Stimulated activated CD4-positive, alpha-beta T cell treated with anti-CD3 and anti-CD28 coated beads, Interleukin-2, amount 100 ng/mL, for 24 hours (primary cell): Measurements from ENCODE around the gene TLL1.

Source experiments
- DNase-seq, 2 donors: peaks; one replicate each; pipeline ENCODE4 v3.0.0-alpha.2; 2020

Gene TLL1

DNA sequence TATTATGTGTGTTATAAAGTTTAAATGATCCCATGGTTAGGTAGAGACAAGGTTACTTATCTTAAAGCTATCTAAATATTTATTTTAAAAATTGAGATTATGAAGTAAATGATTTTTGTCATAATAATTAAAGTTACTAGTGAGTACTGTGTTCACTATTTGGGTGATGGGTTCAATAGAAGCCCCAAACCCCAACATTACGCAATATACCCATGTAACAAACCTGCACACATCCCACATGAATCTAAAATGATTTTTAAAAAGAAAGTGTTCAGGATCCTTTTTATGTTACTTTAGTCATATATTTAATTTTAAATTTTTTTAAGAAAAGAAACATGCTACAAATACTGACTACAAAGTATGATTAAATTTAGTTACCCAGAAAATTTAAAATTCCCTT, 193.9 kb downstream of the TLL1 start:
- no peak for DNase-seq

DNA sequence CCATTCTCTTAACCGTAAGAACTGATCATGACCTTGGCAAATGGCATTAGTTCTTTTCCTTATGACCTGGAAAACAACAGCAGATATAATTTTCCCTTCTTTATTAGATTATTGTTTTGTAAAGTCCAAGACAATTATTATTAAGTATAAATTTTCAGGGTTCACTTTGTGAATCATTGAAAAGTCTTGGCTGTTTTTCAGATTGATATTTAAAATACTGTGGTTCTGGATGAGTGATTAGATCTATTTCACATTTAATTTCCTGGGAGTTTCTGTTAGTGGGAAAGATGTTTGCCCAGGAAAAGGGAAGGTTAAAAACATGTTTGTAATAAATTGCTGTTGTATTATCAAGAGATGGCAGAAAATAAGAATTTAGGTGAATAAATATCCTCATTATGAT, 194.9 kb downstream of the TLL1 start:
- no peak for DNase-seq

GRCh38 chr4:166073783-166074182, 200.7 kb downstream of the TLL1 start:
- DNase-seq: no peak

DNA sequence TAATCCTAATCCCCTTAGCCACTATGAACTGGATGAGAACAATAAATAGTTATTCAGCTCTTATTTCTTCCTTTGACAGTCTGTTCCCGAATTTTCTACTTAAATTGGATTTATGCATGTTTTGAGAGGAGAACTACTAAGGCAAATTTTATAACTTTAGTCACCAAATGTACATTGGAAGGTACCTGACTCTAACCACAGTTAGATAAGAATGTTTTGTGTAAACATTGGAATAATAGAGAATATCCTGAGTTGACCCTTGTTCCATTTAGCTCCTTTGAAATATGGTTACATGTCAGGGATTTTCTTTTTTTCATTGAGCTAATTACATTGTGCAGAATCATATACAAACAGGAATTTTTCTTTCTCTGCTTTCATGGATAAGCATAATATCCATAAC, 202.6 kb downstream of the TLL1 start:
- DNase-seq: no peak

DNA sequence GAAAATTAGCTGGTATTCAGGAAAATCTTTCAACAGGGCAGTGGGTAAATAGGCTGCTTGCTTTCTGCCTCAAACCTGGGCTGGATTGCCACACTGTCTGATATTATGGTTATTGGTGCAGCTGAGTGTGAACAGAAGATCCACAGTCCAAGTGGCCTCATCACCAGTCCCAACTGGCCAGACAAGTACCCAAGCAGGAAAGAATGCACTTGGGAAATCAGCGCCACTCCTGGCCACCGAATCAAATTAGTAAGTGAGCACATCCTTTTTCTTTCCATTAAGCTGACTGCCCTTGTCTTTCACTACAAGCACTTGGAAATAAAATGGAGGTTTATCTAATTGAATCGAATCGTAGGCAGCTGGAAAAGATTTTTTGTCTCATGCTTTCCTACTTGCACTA, 204.7 kb downstream of the TLL1 start:
- DNase-seq: no peak

GRCh38 chr4:166078383-166078782, 205.3 kb downstream of the TLL1 start:
- DNase-seq: no peak

GRCh38 chr4:166078955-166079354, 205.9 kb downstream of the TLL1 start:
- no peak for DNase-seq

DNA sequence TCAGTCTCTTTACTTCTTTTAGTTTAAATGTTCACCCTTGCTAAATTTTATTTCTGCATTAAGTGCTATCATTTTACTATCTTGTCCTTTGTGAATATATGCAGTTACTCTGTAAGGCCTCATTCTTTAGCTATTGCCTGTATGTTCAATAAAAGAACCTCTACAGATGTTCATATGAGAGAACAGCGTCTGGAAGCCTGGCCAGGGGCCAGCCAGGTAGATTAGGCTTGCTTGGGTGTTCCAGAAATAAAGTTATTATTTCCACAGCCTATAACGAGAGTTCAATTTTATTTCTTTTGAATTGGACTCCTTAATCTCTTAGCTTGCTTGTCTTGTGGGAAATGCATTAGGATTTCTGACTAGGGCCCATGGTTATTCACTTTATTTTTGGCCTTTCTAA, 214.5 kb downstream of the TLL1 start:
- DNase-seq: no peak

DNA sequence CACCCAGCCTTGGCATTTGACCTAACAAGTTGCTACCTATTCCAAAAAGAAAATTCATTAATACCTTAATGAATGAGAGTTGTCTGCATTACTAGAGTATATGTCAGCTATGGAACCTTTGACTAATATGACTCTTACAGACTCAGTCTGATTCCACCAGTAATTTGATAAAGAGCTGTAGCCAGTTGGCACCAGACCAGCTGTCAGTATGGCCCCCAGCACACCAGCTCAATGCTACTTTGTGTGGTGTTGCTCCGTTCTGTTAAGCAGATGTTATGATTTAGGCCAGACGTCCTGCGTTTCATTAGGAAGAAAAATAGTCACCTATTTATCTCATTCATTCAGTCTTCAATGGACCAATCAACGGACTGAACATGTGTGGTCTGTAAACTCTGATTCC, 215.5 kb downstream of the TLL1 start:
- DNase-seq: no peak

- no peak for DNase-seq
Observed at GRCh38 chr4:166091146-166091545, 218.1 kb downstream of the TLL1 start.

DNA sequence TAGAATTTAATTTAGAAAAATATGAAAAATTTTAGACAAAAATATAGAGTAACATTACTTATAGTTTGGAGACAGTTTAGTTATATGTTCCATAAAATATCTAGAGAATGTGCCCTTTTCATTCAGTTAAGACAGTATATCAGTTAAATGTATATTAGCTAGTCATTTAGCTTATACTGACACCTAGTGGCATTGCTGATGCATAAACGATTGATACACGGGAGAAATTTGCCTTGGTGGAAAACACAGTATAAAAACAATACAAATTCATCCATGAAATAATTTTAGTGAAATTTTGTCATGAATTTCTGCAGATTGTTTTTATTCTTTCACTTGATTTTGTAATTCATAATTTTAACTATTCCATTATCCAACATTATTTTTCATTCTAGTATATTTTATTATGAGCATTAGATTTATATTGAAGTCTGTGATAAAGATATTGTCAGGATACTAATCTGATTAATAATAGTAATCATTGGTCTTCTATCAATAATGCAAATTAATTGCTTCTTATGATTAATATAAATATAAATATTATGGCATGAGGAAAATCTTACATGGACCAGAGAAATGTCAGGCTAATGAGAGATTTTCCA, 219.0 kb downstream of the TLL1 start:
- no peak for DNase-seq

GRCh38 chr4:166092797-166093290, 219.8 kb downstream of the TLL1 start:
- DNase-seq: no peak

GRCh38 chr4:166104623-166105022, 231.6 kb downstream of the TLL1 start:
- DNase-seq: no peak

GRCh38 chr4:166121897-166122296, 248.9 kb downstream of the TLL1 start:
- DNase-seq: no peak

DNA sequence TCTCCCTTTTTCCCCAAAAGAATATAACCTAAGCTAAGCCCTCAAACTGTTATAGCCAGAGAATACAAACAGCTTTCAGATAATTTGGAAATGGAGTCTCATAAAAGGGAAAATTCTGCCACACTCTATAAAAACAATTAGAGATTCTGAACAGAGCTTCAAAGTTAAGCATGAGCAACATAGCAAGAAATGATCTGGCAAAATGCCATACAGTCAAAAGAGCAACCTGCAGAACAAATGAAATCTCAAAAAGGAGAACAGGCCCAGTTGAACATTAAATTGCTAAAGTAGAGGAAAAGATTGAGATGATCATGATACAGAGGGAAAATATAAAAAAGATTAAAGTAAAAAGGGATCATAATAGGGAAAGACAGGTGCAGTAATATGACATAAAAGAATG, 250.5 kb downstream of the TLL1 start:
- DNase-seq: no peak

DNA sequence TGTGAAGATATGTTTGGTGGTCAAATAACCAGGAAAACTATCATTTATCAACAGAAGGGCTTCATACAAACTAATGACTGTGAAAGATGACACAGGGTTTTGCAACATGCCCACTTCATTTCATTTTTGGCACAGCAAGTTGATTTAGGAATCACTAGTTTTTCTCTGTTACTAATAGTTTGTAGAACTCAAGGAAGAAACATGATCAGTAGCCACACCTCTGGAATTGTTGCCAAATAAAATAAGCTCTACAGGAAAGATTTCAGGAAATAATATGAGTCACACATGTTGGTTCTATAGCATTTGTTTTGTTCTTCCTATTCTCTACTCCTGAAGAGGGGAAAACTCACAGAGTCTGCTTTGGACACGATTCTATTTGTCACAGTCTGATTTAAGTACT, 255.4 kb downstream of the TLL1 start:
- DNase-seq: no peak

- no peak for DNase-seq
Observed at GRCh38 chr4:166134285-166134684, 261.2 kb downstream of the TLL1 start.

GRCh38 chr4:166140951-166141350, 267.9 kb downstream of the TLL1 start:
- no peak for DNase-seq

GRCh38 chr4:166143227-166143626, 270.2 kb downstream of the TLL1 start:
- DNase-seq: peak; percentile 1 to 17

DNA sequence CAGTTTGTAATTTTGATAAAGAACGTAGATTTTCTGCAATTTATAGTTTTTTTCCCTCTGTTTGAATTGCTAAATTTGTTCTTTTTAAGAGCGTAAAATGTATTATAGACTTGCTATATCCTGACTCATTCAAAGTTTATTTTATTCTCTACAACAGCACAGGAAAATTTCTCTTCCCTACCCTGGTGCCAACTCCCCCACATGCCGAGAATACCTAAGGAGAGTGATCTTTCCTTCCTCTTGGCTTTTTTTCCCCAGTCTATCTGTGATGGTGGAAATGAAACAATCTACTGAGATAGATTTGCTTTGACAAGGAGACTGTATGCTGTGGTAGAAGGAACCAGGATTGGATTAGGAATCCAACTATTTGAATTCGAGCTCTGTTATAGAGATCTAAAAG, 271.6 kb downstream of the TLL1 start:
- DNase-seq: no peak

DNA sequence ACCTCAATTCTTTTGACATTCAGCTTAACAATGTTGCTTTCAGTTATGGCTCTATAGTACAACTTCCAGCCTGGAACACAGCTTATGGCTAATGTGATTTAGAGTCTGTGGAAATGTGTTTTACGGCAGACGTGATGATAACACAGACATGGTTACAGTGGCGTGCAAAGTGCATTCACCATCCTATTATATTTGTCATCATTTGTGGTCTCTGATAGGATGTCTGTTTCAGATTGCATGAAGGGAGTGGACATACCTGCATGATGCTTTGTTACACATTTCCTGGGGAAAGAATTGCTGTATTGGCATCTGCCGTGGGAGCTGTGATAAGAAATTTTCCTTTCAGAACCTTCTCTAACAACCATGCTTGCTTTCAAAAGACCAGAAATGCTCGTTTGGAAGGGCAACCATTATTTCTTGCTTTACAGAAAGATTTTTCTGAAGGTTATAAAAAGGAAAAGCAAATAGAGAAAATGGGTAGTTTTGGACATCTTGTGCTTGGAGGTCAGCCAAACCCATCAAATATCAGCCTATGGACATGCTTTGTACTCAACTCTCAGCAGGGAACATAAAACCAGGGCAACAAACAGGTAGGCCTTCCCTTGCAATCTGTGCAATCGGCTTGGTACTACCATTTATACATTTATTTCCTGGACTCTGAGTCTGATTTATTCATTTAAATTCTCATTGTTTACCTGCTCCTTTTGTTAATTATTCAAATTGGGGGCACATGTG, 273.9 kb downstream of the TLL1 start:
- no peak for DNase-seq
